Activated CD8-positive, alpha-beta memory T cell treated with anti-CD3 and anti-CD28 coated beads, Interleukin-2, amount 10 ng/mL, durations not matched to agents 7 days and 5 days (primary cell): ENCODE results near the gene KCTD16. TPM values are rescaled to one million over a fixed set of nuclear protein-coding genes. Genes with fewer than 3 reads are reported as not detected.

ENCODE experiments used
- ATAC-seq: fragments of 150-1000 bp; cut with Tn5 transposase; one replicate; pipeline ENCODE4 v1.10.0; 2021; ENCODE audit warnings: moderate library complexity
- CTCF ChIA-PET: fragments of 350-600 bp; sonication (Branson Sonifier 250); formaldehyde crosslinking; loops from one replicate; lab custom pipeline; 2021; ENCODE audit warnings: antibody characterized with exemption; lab: Charles Lee
- DNase-seq: peaks from one replicate; pipeline ENCODE4 v3.0.0-alpha.2; 2020
- H3K27ac Mint-ChIP-seq: one replicate; pipeline ENCODE4 v1.8.0; 2021; ENCODE audit warnings: mild to moderate bottlenecking, mixed read lengths
- H3K27me3 Mint-ChIP-seq: one replicate; pipeline ENCODE4 v1.8.0; 2021; ENCODE audit warnings: mixed read lengths
- H3K36me3 Mint-ChIP-seq: one replicate; pipeline ENCODE4 v1.8.0; 2021; ENCODE audit warnings: mild to moderate bottlenecking, mixed read lengths
- H3K4me1 Mint-ChIP-seq: one replicate; pipeline ENCODE4 v1.8.0; 2021; ENCODE audit warnings: mixed read lengths
- H3K4me3 Mint-ChIP-seq: one replicate; pipeline ENCODE4 v1.8.0; 2021; ENCODE audit warnings: mild to moderate bottlenecking, moderate library complexity, mixed read lengths
- H3K9me3 Mint-ChIP-seq: one replicate; pipeline ENCODE4 v1.8.0; 2022; ENCODE audit warnings: low read depth, mixed read lengths
- total RNA-seq, 2 experiments: library from RNA; stranded (reverse); gene quantifications; one replicate each; pipeline ENCODE4 v1.2.3, GENCODE V29; 2021

KCTD16 gene
- total RNA-seq, result under 1 TPM; 0.12 to 0.19 TPM

DNA sequence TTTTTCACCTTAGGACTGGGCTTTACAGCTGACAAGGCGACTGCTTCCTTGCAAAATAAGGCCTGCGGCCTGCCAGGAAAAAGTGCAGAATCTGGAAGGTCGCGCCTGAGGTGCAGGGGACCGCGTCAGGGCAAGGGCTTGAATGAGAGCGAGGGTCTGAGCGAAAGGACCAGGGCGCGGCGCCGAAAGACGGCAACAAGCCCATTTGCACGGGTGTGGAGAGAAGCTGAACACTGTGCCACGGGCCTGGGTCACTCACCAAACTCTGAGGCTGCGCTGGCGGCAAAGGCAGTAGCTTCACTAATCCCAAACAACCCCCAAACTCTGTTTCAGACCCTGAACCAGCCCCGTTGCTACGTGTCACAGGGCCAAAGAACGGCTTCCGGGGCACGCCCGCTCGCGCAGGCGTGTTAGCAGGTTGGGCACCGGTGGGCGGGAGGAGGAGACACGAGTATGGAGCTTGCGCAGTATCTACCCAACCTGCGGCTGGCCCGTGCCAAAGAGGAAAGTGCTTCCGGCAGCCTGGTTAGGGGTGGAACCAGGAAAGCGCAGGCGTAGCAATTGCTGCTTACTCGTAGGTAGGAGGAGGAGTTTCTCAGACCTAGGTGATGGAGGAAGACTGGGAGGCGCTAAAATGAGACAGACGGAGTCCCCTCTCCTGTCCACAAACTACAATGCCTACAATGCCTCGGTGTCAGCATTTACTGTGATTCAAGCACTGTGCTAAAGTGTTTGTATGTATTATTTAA is at the start of gene KCTD16, which contains the start of gene YIPF5:
KCTD16 (plus strand) TSS at position 598 of the 749 bp plus-strand sequence.
YIPF5 (minus strand) TSS at position 384 of the 749 bp plus-strand sequence. CDS start 704 bp downstream, outside the sequence.
- H3K9me3 Mint-ChIP-seq, result no peaks in the 10 kb centered on the region
- H3K27ac Mint-ChIP-seq, result peak within 1 kb of the TSS; percentile 87
- DNase-seq (peak; percentile 99), ATAC-seq (peak; percentile 99)
- H3K4me1 Mint-ChIP-seq, result peaks cover 39% of the 10 kb centered on the region
- CTCF ChIA-PET, result interaction anchor here (0.6 to 3.6 kb wide), 7 partner anchors 11 to 769 kb away, joined by 3 to 27 read pairs (median 4); no protein-coding TSS in a partner anchor
- peaks cover 12% of the 10 kb centered on the region for H3K27me3 Mint-ChIP-seq
- H3K36me3 Mint-ChIP-seq, result peaks cover 7% of the 10 kb centered on the region
- peak within 1 kb of the TSS; percentile 98 for H3K4me3 Mint-ChIP-seq

DNA sequence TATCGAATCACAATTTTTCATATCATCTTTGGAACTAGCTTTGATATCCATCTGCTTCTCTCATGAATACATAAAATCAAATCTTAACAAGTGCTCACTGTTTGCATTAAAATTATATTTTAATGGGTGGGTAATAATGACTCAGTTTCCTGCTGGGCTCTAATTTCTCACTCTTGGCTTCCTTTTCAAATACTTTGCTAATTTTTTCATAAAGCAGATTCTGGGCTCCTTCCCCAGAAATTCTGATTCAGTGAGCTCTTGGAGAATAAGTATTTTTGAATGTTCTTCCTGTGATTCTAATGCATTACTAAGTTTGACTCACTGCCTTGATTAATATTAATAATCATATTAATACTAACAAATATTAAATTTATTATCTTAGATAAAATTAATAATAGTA is 49.1 kb upstream of the KCTD16 start:
- no peak for ATAC-seq
- H3K9me3 Mint-ChIP-seq, result no peaks in the 10 kb centered on the region
- no peak overlapping the region for H3K27ac Mint-ChIP-seq
- no peaks in the 10 kb centered on the region for H3K4me1 Mint-ChIP-seq
- H3K27me3 Mint-ChIP-seq, result peaks cover 10% of the 10 kb centered on the region
- no peak for DNase-seq
- CTCF ChIA-PET, result interaction anchor here (0.8 kb wide), 1 partner anchor 18 kb away, joined by 3 read pairs; no protein-coding TSS in a partner anchor
- no peak overlapping the region for H3K4me3 Mint-ChIP-seq
- no peaks in the 10 kb centered on the region for H3K36me3 Mint-ChIP-seq

- no peak overlapping the region for H3K4me3 Mint-ChIP-seq
- H3K9me3 Mint-ChIP-seq, result no peaks in the 10 kb centered on the region
- no peaks in the 10 kb centered on the region for H3K36me3 Mint-ChIP-seq
Observed at GRCh38 chr5:144122081-144122480, 48.6 kb upstream of the KCTD16 start.

GRCh38 chr5:144122641-144123040 is 48.0 kb upstream of the KCTD16 start:
- no peak for DNase-seq
- H3K27ac Mint-ChIP-seq, result no peak overlapping the region
- no peak for ATAC-seq
- H3K36me3 Mint-ChIP-seq, result no peaks in the 10 kb centered on the region
- no peaks in the 10 kb centered on the region for H3K4me1 Mint-ChIP-seq
- peaks cover 10% of the 10 kb centered on the region for H3K27me3 Mint-ChIP-seq
- CTCF ChIA-PET, result no interaction called here
- no peak overlapping the region for H3K4me3 Mint-ChIP-seq
- H3K9me3 Mint-ChIP-seq, result no peaks in the 10 kb centered on the region

More at GRCh38 chr5:144122081-144122480, 48.6 kb upstream of the KCTD16 start:
- ATAC-seq (no peak), DNase-seq (no peak)
- Mint-ChIP-seq H3K27ac (no peak overlapping the region), H3K4me1 (no peaks in the 10 kb centered on the region), H3K27me3 (peaks cover 10% of the 10 kb centered on the region)
- CTCF ChIA-PET, result no interaction called here

DNA sequence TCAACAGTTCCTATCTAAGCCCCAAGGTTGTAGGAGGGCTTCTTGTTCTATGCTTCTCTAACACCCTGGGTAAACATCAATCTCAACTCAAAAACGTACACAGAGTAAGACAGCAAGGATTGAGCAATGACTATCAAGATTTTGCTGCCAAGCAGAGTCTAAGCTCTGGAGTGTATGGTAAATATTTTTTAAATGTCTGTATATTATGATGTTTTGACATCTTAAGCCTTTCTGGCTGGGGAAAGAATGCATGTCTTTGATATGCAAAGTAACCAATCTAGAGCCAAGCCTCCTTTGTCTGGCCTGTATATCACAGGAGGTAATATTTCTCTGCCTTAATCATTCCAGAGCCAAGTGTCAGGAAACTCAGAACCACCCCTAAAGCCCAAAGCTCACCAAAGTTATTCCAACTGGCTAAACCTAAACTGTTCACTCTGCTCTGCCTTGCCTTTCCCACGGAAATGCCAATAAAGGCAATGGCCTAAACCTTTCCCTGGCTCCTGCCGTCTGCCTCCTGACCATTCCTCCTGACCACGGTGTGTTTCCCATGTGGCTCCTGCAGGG is 45.4 kb upstream of the KCTD16 start:
- Mint-ChIP-seq H3K27ac (no peak overlapping the region), H3K27me3 (peaks cover 10% of the 10 kb centered on the region), H3K4me1 (no peaks in the 10 kb centered on the region), H3K4me3 (no peak overlapping the region), H3K36me3 (no peaks in the 10 kb centered on the region), H3K9me3 (no peaks in the 10 kb centered on the region)
- ATAC-seq, result no peak
- CTCF ChIA-PET, result no interaction called here
- DNase-seq, result no peak

DNA sequence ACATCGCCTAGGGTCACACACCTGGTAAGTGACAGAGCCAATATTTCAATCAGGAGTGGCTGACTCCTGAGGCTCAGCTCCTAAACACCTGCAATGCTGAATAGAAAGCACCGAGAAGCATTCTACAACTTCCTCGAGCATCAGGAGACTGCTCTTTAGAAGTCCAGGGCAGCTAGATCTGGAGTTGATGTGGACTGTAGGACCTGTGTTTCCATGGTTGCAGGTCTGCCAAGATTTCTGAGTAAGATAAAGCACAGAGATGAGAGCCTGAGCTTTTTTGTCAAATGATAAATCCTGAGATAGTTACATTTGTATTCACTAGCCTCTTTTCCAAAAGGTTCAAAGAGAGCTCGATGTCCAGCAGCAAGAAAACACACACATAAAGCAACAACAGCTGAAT is 44.0 kb upstream of the KCTD16 start:
- Mint-ChIP-seq H3K36me3 (no peaks in the 10 kb centered on the region), H3K27ac (no peak overlapping the region), H3K4me1 (no peaks in the 10 kb centered on the region), H3K9me3 (no peaks in the 10 kb centered on the region), H3K27me3 (peaks cover 5% of the 10 kb centered on the region), H3K4me3 (no peak overlapping the region)
- CTCF ChIA-PET, result interaction anchor here (1.0 kb wide), 1 partner anchor 16 kb away, joined by 4 read pairs; no protein-coding TSS in a partner anchor
- no peak for DNase-seq
- no peak for ATAC-seq

DNA sequence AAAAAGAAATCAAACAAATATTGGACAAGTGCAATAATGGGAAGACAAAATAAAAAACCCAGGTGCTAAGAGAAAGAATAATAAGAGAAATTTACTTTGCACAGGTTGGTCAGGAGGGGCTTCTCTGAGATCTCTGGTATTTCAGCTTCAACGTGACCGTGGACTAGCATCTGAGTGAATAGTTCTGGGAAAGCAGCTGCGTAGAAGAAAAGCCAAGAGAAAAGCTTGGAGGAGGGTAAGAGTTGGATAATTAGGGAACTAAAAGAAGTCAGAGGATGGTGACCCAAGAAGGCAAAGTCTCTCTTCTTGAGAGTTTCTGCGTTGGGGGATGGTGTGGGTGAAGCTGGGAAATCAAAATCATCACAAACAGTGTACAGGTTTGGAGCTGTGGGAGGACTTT is 41.8 kb upstream of the KCTD16 start:
- no peak for DNase-seq
- no peaks in the 10 kb centered on the region for H3K4me1 Mint-ChIP-seq
- no peak for ATAC-seq
- H3K27me3 Mint-ChIP-seq, result peaks cover 7% of the 10 kb centered on the region
- no peaks in the 10 kb centered on the region for H3K9me3 Mint-ChIP-seq
- H3K36me3 Mint-ChIP-seq, result no peaks in the 10 kb centered on the region
- CTCF ChIA-PET, result interaction anchor here (1.0 kb wide), 1 partner anchor 12 kb away, joined by 4 read pairs; no protein-coding TSS in a partner anchor
- H3K27ac Mint-ChIP-seq, result peak overlapping the region; percentile 7
- no peak overlapping the region for H3K4me3 Mint-ChIP-seq

DNA sequence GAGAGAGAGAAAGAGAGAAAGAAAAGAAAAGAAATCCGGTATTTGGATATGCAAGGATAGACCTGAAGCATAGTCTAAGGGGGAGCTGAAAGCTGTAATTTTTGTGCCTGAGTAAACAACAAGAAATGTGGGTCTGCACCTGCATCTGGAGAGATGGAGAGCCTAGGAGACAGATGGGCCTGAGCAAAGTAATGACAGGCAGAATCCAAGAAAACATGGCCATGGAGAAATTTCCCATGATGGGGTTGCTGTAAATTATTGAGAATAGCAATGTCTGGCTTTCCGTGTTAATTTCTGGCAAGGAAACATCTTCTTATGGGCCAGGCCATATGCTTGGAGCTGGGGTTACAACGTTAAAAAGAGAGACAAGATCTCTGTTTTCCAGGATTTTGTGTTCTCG is 40.4 kb upstream of the KCTD16 start:
- CTCF ChIA-PET, result no interaction called here
- DNase-seq (no peak), ATAC-seq (no peak)
- Mint-ChIP-seq H3K36me3 (no peaks in the 10 kb centered on the region), H3K27me3 (peaks cover 8% of the 10 kb centered on the region), H3K4me3 (no peak overlapping the region), H3K9me3 (no peaks in the 10 kb centered on the region), H3K27ac (no peak overlapping the region), H3K4me1 (no peaks in the 10 kb centered on the region)

DNA sequence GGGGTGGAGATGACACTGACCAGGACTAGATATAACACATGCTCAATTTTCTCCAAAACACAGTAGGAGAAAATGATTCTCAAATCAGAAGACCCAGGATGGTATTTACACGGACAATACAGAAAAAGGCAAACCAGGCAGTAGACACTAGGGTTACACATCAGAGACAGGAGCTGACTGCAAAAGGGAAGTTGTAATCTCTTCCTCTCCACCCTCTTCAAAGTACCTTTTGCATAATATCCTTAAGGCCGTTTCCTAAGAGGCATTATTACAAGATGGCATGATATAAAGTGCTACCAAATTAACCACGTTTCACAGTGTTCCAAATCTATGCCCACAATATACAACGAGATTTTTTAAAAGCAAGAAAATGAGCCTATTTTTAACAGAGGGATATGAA is 39.4 kb upstream of the KCTD16 start:
- H3K9me3 Mint-ChIP-seq, result no peaks in the 10 kb centered on the region
- DNase-seq, result no peak
- no peak overlapping the region for H3K4me3 Mint-ChIP-seq
- CTCF ChIA-PET, result no interaction called here
- H3K27ac Mint-ChIP-seq, result no peak overlapping the region
- H3K36me3 Mint-ChIP-seq, result no peaks in the 10 kb centered on the region
- ATAC-seq, result no peak
- peaks cover 13% of the 10 kb centered on the region for H3K27me3 Mint-ChIP-seq
- no peaks in the 10 kb centered on the region for H3K4me1 Mint-ChIP-seq

DNA sequence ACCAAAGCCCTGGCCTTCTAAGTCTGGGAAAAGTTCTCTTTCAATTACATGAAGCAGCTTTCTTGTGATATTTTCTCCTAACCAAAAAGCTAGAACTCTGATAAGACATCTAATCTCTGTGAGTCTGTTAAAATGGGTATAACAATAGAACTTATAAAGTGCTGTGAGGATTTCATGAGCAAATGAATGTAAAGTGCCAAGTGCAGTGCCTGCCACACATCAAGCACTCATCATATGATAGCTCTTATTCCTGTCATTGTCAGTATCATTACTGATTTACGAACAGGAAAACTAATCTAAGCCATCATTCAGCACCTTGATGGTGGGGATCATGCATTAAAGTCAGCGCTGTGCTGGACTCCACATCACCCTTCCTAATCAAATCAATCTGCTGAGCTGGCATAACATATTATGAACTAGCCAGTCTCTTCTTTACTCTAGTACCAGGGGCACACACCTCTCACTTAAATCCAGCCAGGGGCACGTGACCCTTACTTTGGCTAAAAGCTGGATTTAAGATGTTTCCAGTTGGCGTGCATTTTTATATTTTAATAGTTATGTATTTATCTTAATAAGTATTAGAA is 37.5 kb upstream of the KCTD16 start:
- no peak for ATAC-seq
- peaks cover 18% of the 10 kb centered on the region for H3K27me3 Mint-ChIP-seq
- no peaks in the 10 kb centered on the region for H3K9me3 Mint-ChIP-seq
- H3K4me3 Mint-ChIP-seq, result no peak overlapping the region
- H3K27ac Mint-ChIP-seq, result no peak overlapping the region
- H3K36me3 Mint-ChIP-seq, result no peaks in the 10 kb centered on the region
- CTCF ChIA-PET, result no interaction called here
- no peaks in the 10 kb centered on the region for H3K4me1 Mint-ChIP-seq
- DNase-seq, result no peak

- Mint-ChIP-seq H3K9me3 (no peaks in the 10 kb centered on the region), H3K27me3 (peaks cover 18% of the 10 kb centered on the region), H3K36me3 (no peaks in the 10 kb centered on the region), H3K4me3 (no peak overlapping the region), H3K27ac (no peak overlapping the region), H3K4me1 (no peaks in the 10 kb centered on the region)
- DNase-seq, result no peak
- no peak for ATAC-seq
- CTCF ChIA-PET, result no interaction called here
Observed at GRCh38 chr5:144134194-144134826, 36.4 kb upstream of the KCTD16 start.

GRCh38 chr5:144135113-144135762 is 35.4 kb upstream of the KCTD16 start:
- CTCF ChIA-PET, result no interaction called here
- H3K27ac Mint-ChIP-seq, result no peak overlapping the region
- ATAC-seq, result no peak
- no peak overlapping the region for H3K4me3 Mint-ChIP-seq
- no peaks in the 10 kb centered on the region for H3K36me3 Mint-ChIP-seq
- peaks cover 18% of the 10 kb centered on the region for H3K27me3 Mint-ChIP-seq
- DNase-seq, result no peak
- H3K4me1 Mint-ChIP-seq, result no peaks in the 10 kb centered on the region
- no peaks in the 10 kb centered on the region for H3K9me3 Mint-ChIP-seq

DNA sequence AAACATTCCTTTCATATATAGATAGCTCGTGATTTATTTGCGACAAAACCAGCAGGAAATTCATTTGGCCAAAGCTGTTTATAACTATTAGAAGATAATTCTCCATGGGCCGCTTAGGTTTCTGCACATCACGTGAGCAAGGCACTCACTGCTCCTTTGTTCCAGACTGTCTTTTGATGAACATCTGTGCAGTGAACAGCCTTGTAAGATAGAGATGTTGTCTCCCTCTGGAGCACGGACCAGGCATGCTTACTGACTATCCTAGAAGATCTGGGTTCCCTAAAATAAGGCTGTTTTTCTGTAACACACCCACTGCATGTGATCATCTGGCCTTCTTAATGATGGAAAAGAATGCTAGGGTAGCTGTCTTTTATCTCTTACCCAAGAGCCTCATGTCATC is 31.1 kb upstream of the KCTD16 start:
- Mint-ChIP-seq H3K36me3 (no peaks in the 10 kb centered on the region), H3K27me3 (peaks cover 10% of the 10 kb centered on the region), H3K4me3 (no peak overlapping the region), H3K9me3 (no peaks in the 10 kb centered on the region), H3K27ac (no peak overlapping the region), H3K4me1 (no peaks in the 10 kb centered on the region)
- DNase-seq, result no peak
- CTCF ChIA-PET, result interaction anchor here (1.1 to 2.1 kb wide), 2 partner anchors 8 to 18 kb away, joined by 3 to 6 read pairs; no protein-coding TSS in a partner anchor
- ATAC-seq, result no peak
